ENCODE results near the gene MYO1F.

DNA sequence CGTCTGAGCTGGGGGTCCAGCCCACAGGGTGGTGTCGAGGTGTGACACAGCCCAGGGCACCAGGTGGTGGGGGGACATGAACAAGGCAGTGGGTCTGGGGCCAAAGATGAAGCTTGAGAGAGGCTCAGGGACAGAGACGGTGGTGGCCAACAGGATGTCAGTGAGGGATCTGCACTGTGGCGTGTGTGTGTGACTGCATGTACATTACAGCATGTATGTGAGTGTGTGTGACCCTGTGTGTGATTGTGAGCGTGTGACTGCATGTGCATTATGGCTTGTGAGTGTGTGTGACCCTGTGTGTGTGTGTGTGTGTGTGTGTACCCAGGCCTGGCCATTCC is 31.7 kb upstream of the MYO1F start:
- TF ChIP-seq EZH2 (IDR thresholded peaks at IDR 0.05; ENCODE audit: insufficient read depth, poor library complexity, severe bottlenecking): no peak
- no peak for TF ChIP-seq EZH2phosphoT487 (IDR thresholded peaks at IDR 0.05; ENCODE audit: insufficient read depth, low read depth)
